ENCODE data around the gene PIANP.

The PIANP gene

DNA sequence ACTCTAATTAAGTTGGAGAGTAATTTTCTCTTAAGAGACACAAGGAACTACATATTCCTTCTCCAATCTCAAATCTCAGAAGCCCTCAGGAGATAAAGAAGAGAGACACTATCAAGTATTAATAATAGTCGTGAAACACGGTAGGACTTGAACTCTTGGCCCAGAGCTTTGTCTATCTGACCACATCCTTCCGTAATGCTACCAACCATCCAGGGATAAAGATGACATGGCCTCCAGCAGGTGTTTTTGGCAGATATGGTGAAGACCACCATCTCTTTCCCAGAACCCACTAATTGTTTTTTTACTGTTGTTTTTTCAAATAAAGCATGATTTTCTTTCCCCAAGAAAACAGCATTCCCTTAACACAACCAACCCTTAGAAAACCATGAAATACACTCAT lies 14.8 kb downstream of the PIANP start:
- Histone ChIP-seq H3K36me3 (replicated peaks in 1 of 2; ENCODE audit: control insufficient read depth in 2 of 2, insufficient read depth in 2 of 2, low read length in 2 of 2) (peaks cover 4 to 58% of the 10 kb centered on the region in 2 donors), H2BK15ac (ENCODE audit: low read length) (no peak overlapping the region), H2BK120ac (ENCODE audit: low read depth, low read length) (no peak overlapping the region), H3K4ac (ENCODE audit: low read length) (no peak overlapping the region), H3K9ac (ENCODE audit: low read depth, low read length, poor library complexity) (no peak overlapping the region), H3K4me3 (ENCODE audit: low read length in 2 of 2) (no peak overlapping the region), H2AFZ (ENCODE audit: low read length) (no peak overlapping the region), H3K14ac (ENCODE audit: low read length) (no peak overlapping the region), H3K79me1 (ENCODE audit: low read depth, low read length) (peaks cover 5% of the 10 kb centered on the region), H2BK5ac (ENCODE audit: low read length) (no peak overlapping the region), H4K8ac (ENCODE audit: low read depth, low read length) (no peak overlapping the region), H2BK12ac (ENCODE audit: low read length) (no peak overlapping the region), H3K4me2 (ENCODE audit: insufficient read depth, low read length, poor library complexity, severe bottlenecking) (no peak overlapping the region), H3K9me3 (replicated peaks in 1 of 2; ENCODE audit: control insufficient read depth in 2 of 2, insufficient read depth in 1 of 2, low read depth in 1 of 2, low read length in 2 of 2) (peaks cover 0 to 1% of the 10 kb centered on the region in 2 donors), H3K4me1 (ENCODE audit: control insufficient read depth in 2 of 2, insufficient read depth in 1 of 2, low read depth in 1 of 2, low read length in 2 of 2) (peaks cover 7 to 14% of the 10 kb centered on the region in 2 donors), H2AK5ac (ENCODE audit: low read depth, low read length) (no peak overlapping the region), H3K27ac (replicated peaks; ENCODE audit: low read length) (no peak overlapping the region), H3K23ac (ENCODE audit: low read depth, low read length, poor library complexity) (no peak overlapping the region), H3K18ac (ENCODE audit: low read length) (no peak overlapping the region), H4K91ac (ENCODE audit: low read depth, low read length, poor library complexity) (no peak overlapping the region), H3K27me3 (ENCODE audit: control insufficient read depth in 3 of 3, insufficient read depth in 3 of 3, low read depth in 1 of 3, low read length in 3 of 3) (no peaks in the 10 kb centered on the region)
- no CpG with 5 or more reads among the region's 3 CpGs for WGBS, 2 donors (ENCODE audit: extremely low coverage in 2 of 2, insufficient read length in 2 of 2, insufficient replicate concordance in 1 of 2)
- DNase-seq (ENCODE audit: low spot score) = no peak

DNA sequence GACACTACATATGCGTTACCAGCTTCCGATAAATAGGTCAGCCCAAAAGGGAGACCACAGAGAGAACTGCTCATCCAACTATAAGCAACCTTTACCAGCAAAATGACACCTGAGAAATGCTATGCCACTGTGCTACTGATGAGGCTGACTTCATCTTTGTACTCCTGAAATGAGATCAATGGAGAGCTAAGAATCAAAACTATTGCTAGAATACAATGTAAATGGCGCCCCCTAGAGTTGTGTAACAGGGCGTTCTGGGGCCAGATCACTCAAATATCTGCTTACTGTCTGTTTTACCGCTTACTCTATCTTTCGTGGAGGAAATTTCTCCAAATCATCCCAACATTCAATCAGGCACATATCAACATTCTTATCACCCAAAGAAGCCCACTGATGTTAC lies 16.0 kb downstream of the PIANP start:
- Histone ChIP-seq H3K79me1 (ENCODE audit: low read depth, low read length) (peaks cover 7% of the 10 kb centered on the region), H3K36me3 (replicated peaks in 1 of 2; ENCODE audit: control insufficient read depth in 2 of 2, insufficient read depth in 2 of 2, low read length in 2 of 2) (peaks cover 4 to 69% of the 10 kb centered on the region in 2 donors), H3K14ac (ENCODE audit: low read length) (no peak overlapping the region), H3K4me2 (ENCODE audit: insufficient read depth, low read length, poor library complexity, severe bottlenecking) (no peak overlapping the region), H2BK120ac (ENCODE audit: low read depth, low read length) (no peak overlapping the region), H2BK15ac (ENCODE audit: low read length) (no peak overlapping the region), H2AFZ (ENCODE audit: low read length) (no peak overlapping the region), H2BK12ac (ENCODE audit: low read length) (no peak overlapping the region), H3K4me3 (ENCODE audit: low read length in 2 of 2) (no peak overlapping the region), H3K4ac (ENCODE audit: low read length) (no peak overlapping the region), H4K8ac (ENCODE audit: low read depth, low read length) (no peak overlapping the region), H3K9ac (ENCODE audit: low read depth, low read length, poor library complexity) (no peak overlapping the region), H3K18ac (ENCODE audit: low read length) (no peak overlapping the region), H3K4me1 (ENCODE audit: control insufficient read depth in 2 of 2, insufficient read depth in 1 of 2, low read depth in 1 of 2, low read length in 2 of 2) (peaks cover 5 to 12% of the 10 kb centered on the region in 2 donors), H4K91ac (ENCODE audit: low read depth, low read length, poor library complexity) (no peak overlapping the region), H3K23ac (ENCODE audit: low read depth, low read length, poor library complexity) (no peak overlapping the region), H2AK5ac (ENCODE audit: low read depth, low read length) (no peak overlapping the region), H3K27ac (replicated peaks; ENCODE audit: low read length) (no peak overlapping the region), H3K9me3 (replicated peaks in 1 of 2; ENCODE audit: control insufficient read depth in 2 of 2, insufficient read depth in 1 of 2, low read depth in 1 of 2, low read length in 2 of 2) (peaks cover 0 to 1% of the 10 kb centered on the region in 2 donors), H3K27me3 (ENCODE audit: control insufficient read depth in 3 of 3, insufficient read depth in 3 of 3, low read depth in 1 of 3, low read length in 3 of 3) (no peaks in the 10 kb centered on the region), H2BK5ac (ENCODE audit: low read length) (no peak overlapping the region)
- WGBS, 2 donors (ENCODE audit: extremely low coverage in 2 of 2, insufficient read length in 2 of 2, insufficient replicate concordance in 1 of 2) = no CpG with 5 or more reads among the region's 6 CpGs
- DNase-seq (ENCODE audit: low spot score) = peak; percentile 27

DNA sequence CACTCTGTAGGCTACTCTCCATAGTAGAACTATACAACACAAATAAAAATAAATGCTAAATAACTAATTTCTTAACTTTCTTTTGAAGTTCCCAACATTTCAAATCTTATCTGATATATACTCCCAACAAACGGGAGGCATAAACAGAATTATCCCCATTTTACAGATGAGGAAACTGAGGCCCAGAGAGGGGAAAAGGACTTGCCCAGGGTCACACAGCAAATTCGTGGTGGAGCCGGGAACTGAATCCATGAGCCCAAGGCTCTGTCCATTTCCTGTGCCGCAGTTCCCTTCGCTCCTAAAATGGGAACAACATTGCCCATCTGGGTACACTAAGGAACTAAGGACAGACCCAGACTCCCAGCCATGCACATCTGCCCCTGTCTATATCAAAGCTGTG lies 23.7 kb downstream of the PIANP start:
- H3K27ac ChIP-seq (replicated peaks; ENCODE audit: low read length) = no peak overlapping the region
- H2BK5ac ChIP-seq (ENCODE audit: low read length) = no peak overlapping the region
- H3K18ac ChIP-seq (ENCODE audit: low read length) = no peak overlapping the region
- no CpG with 5 or more reads among the region's 5 CpGs for WGBS, 2 donors (ENCODE audit: extremely low coverage in 2 of 2, insufficient read length in 2 of 2, insufficient replicate concordance in 1 of 2)
- peaks cover 12% of the 10 kb centered on the region for H3K79me1 ChIP-seq (ENCODE audit: low read depth, low read length)
- no peak overlapping the region for H3K9ac ChIP-seq (ENCODE audit: low read depth, low read length, poor library complexity)
- no peak for DNase-seq (ENCODE audit: low spot score)
- no peaks in the 10 kb centered on the region for H3K27me3 ChIP-seq (ENCODE audit: control insufficient read depth in 3 of 3, insufficient read depth in 3 of 3, low read depth in 1 of 3, low read length in 3 of 3)
- H3K4me2 ChIP-seq (ENCODE audit: insufficient read depth, low read length, poor library complexity, severe bottlenecking) = no peak overlapping the region
- no peak overlapping the region for H2BK12ac ChIP-seq (ENCODE audit: low read length)
- no peak overlapping the region for H3K4ac ChIP-seq (ENCODE audit: low read length)
- H3K9me3 ChIP-seq (replicated peaks in 1 of 2; ENCODE audit: control insufficient read depth in 2 of 2, insufficient read depth in 1 of 2, low read depth in 1 of 2, low read length in 2 of 2) = no peaks in the 10 kb centered on the region
- H3K23ac ChIP-seq (ENCODE audit: low read depth, low read length, poor library complexity) = no peak overlapping the region
- no peaks in the 10 kb centered on the region for H3K4me1 ChIP-seq (ENCODE audit: control insufficient read depth in 2 of 2, insufficient read depth in 1 of 2, low read depth in 1 of 2, low read length in 2 of 2)
- H3K14ac ChIP-seq (ENCODE audit: low read length) = no peak overlapping the region
- H2AK5ac ChIP-seq (ENCODE audit: low read depth, low read length) = no peak overlapping the region
- no peak overlapping the region for H2AFZ ChIP-seq (ENCODE audit: low read length)
- no peak overlapping the region for H3K4me3 ChIP-seq (ENCODE audit: low read length in 2 of 2)
- no peak overlapping the region for H4K91ac ChIP-seq (ENCODE audit: low read depth, low read length, poor library complexity)
- H2BK15ac ChIP-seq (ENCODE audit: low read length) = no peak overlapping the region
- H3K36me3 ChIP-seq (replicated peaks in 1 of 2; ENCODE audit: control insufficient read depth in 2 of 2, insufficient read depth in 2 of 2, low read length in 2 of 2) = peaks cover 50 to 98% of the 10 kb centered on the region in 2 donors
- no peak overlapping the region for H2BK120ac ChIP-seq (ENCODE audit: low read depth, low read length)
- H4K8ac ChIP-seq (ENCODE audit: low read depth, low read length) = no peak overlapping the region

DNA sequence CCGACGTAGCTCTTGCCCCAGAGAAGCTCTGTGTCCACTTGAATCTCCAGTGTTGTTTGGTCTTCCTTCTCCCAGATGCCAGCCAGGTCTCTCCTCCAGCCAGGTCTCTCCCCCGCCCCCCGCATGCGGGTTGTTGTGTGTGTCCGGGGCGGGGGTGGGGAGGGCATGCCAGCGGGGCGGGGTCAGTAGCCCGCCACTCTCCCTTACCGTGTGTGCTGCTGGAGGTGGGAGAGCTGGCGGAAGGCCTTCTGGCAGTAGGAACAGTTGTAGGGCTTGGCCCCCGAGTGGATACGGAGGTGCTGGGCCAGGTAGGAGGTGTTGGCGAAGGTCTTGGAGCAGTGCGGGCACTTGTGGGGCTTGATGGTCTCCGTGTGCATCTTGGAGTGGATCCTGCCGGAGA lies 28.5 kb downstream of the PIANP start:
- Histone ChIP-seq H3K18ac (ENCODE audit: low read length) (no peak overlapping the region), H3K79me1 (ENCODE audit: low read depth, low read length) (no peaks in the 10 kb centered on the region), H3K9ac (ENCODE audit: low read depth, low read length, poor library complexity) (peak overlapping the region; percentile 63), H3K27ac (replicated peaks; ENCODE audit: low read length) (no peak overlapping the region), H2BK15ac (ENCODE audit: low read length) (no peak overlapping the region), H4K91ac (ENCODE audit: low read depth, low read length, poor library complexity) (no peak overlapping the region), H2BK120ac (ENCODE audit: low read depth, low read length) (no peak overlapping the region), H2BK5ac (ENCODE audit: low read length) (no peak overlapping the region), H3K4ac (ENCODE audit: low read length) (no peak overlapping the region), H3K4me1 (ENCODE audit: control insufficient read depth in 2 of 2, insufficient read depth in 1 of 2, low read depth in 1 of 2, low read length in 2 of 2) (no peaks in the 10 kb centered on the region), H3K27me3 (ENCODE audit: control insufficient read depth in 3 of 3, insufficient read depth in 3 of 3, low read depth in 1 of 3, low read length in 3 of 3) (no peaks in the 10 kb centered on the region), H2AK5ac (ENCODE audit: low read depth, low read length) (no peak overlapping the region), H3K36me3 (replicated peaks in 1 of 2; ENCODE audit: control insufficient read depth in 2 of 2, insufficient read depth in 2 of 2, low read length in 2 of 2) (peaks cover 63 to 100% of the 10 kb centered on the region in 2 donors), H3K9me3 (replicated peaks in 1 of 2; ENCODE audit: control insufficient read depth in 2 of 2, insufficient read depth in 1 of 2, low read depth in 1 of 2, low read length in 2 of 2) (peaks cover 0 to 2% of the 10 kb centered on the region in 2 donors), H3K23ac (ENCODE audit: low read depth, low read length, poor library complexity) (no peak overlapping the region), H3K14ac (ENCODE audit: low read length) (no peak overlapping the region), H4K8ac (ENCODE audit: low read depth, low read length) (no peak overlapping the region), H2BK12ac (ENCODE audit: low read length) (no peak overlapping the region), H2AFZ (ENCODE audit: low read length) (no peak overlapping the region), H3K4me3 (ENCODE audit: low read length in 2 of 2) (no peak overlapping the region), H3K4me2 (ENCODE audit: insufficient read depth, low read length, poor library complexity, severe bottlenecking) (no peak overlapping the region)
- no CpG with 5 or more reads among the region's 18 CpGs for WGBS, 2 donors (ENCODE audit: extremely low coverage in 2 of 2, insufficient read length in 2 of 2, insufficient replicate concordance in 1 of 2)
- no peak for DNase-seq (ENCODE audit: low spot score)
